GM12873 (cell line): Measurements from ENCODE around the gene LACTB.

Experiments
- TF ChIP-seq, protein P1 (sequence below): IDR thresholded peaks from 2 replicates; pipeline ENCODE4 v1.5.1; 2012; ENCODE audit warnings: low read depth, mild to moderate bottlenecking, moderate library complexity, low read length, control low read depth; ENCODE audit not compliant: insufficient read depth; ENCODE audit errors: missing control alignments

The LACTB gene

DNA sequence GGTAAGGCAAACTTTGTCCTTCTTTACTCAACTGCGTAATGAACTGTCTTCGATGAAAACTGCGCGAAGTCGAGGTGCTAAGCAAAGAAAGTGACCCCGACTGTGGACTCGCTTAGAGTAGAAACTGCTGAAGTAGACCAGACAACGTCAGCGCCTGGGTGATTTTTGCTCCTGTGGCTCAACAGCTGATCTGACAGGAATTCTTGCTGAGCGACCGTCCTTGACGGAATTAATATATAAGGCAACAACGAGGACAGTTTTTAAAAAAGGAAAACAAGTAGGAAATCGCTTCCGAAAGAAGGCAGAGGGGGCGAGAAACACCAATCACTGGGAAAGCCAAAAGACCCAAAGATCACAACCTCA is 35.1 kb downstream of the LACTB start:
- TF ChIP-seq, protein P1, sequence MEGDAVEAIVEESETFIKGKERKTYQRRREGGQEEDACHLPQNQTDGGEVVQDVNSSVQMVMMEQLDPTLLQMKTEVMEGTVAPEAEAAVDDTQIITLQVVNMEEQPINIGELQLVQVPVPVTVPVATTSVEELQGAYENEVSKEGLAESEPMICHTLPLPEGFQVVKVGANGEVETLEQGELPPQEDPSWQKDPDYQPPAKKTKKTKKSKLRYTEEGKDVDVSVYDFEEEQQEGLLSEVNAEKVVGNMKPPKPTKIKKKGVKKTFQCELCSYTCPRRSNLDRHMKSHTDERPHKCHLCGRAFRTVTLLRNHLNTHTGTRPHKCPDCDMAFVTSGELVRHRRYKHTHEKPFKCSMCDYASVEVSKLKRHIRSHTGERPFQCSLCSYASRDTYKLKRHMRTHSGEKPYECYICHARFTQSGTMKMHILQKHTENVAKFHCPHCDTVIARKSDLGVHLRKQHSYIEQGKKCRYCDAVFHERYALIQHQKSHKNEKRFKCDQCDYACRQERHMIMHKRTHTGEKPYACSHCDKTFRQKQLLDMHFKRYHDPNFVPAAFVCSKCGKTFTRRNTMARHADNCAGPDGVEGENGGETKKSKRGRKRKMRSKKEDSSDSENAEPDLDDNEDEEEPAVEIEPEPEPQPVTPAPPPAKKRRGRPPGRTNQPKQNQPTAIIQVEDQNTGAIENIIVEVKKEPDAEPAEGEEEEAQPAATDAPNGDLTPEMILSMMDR: no peak

DNA sequence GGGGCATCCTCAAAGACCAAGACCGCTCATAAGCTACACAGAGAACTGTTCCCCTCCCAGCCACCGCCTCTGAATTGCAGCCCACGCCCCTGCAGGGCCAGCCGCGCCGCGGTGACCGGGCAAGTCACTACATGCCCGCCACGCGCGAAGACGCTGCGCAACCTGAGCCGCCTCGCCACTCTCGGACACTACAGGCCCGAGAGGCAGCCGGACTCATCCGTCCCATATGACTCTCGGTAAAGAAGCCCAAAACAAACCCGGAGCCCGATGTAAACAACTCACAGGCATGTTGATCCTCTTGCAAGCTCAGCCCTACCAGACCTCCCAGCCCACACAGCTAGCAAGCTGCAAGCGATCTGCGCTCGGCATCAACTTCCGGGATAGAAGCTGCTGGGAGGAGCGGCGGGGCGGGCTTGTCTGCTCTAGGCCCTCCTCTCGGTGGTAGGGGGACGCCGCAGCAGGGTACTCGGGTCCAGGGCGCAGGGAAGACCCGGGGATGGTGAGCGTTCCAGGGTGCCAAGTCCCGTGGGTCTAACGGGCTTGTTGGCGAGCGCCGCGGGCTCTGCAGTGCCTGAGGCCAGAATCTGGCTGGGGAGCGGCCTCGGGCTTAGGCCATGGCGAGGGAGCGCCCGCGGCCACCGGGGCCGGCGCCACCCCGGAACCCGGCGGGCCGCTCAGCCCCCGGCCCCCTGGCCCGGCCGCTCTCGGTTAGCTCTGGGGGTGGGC is 35.6 kb downstream of the LACTB start, which contains the start of gene RPS27L:
RPS27L (minus strand) TSS at position 360 of the 726 bp plus-strand sequence; CDS start at position 288, 72 bp downstream.
- TF ChIP-seq, protein P1: no peak

DNA sequence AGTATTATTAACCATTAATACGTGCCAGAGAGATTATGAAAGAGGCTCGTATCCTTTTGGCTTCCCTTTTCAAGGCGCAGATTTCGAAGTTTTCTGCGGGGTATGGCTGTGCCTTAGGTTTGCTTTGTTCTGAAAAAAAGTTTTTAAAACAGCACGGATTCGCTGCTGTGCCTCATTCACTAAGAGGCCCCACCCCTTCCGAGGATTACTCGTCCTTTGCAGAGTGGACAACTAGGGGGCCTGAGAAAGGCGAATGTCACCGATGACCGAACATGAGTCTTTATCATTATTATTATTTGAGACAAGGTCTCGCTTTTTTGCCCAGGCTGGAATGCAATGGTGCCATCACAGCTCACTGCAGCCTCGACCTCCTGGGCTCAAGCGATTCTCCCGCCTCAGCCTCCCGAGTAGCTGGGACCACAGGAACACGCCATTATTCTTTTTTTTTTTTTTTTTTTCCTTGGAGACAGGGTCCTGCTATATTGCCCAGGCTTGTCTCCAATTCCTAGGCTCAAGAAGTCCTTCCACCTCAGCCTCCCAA is 36.3 kb downstream of the LACTB start:
- TF ChIP-seq, protein P1: peak; percentile 14

DNA sequence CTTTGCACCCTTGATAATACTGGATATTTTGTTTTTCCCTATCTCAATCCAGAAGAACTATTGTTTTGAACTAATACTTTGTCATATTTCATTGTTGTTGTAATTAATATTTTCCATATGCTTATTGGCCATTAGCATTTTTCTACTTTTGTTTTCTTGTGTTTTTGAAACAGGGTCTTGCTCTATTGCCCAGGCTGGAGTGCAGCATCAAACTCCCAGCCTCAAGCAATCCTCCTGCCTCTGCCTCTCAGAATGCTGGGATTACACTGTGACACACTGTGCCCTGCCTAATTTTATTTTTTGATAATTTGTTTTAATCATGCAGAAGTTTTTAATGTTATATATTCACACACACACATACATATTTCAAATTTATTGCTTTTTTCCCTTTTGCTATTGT is 39.0 kb downstream of the LACTB start:
- TF ChIP-seq, protein P1: no peak

DNA sequence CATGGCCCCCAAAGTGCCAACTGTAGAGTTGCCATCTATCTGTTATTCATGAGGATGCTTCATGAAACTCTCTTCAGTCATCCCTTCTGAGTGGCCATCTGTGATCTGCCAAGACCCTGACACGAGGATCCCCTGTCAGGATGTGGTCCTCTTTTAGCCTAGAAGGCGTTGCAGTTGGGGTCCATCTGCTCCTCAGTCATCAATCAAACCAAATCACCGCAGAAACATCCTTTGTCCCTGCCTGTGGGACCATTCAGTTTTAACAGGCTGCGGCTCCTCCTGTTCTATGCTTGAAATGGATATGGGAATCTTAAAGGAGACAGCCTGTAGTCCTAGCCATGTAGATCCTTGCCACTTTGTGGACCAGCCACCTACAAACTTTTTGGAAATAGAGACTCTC is 41.6 kb downstream of the LACTB start:
- TF ChIP-seq, protein P1: no peak

DNA sequence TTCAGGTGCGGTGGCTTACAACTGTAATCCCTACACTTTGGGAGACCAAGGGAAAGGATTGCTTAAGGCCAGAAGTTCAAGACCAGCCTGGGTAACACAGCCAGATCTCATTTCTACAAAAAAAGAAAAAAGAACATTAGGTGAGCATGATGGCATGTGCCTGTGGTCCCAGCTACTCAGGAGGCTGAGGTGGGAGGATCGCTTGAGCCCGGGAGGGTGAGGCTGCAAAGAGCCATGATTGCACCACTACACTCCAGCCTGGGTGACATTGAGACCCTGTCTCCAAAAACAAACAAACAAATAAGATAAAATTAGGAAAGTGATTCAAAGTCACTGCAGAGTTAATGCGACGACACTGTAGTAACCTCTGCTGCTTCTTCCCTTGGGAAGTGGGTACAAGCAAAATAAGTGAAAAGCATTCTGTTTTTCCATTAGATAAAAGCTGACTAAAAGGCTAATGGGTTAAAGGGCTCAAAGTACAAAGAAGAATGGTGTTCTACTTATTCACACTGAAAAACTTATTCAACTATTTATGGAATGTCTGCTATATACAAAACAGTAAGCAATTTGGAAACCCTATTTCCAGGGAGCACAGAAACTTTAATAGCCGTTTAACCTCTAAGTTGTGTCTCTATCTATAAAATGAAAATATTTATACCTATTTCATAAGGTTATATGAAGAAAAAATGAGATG is 43.7 kb downstream of the LACTB start:
- TF ChIP-seq, protein P1: no peak

DNA sequence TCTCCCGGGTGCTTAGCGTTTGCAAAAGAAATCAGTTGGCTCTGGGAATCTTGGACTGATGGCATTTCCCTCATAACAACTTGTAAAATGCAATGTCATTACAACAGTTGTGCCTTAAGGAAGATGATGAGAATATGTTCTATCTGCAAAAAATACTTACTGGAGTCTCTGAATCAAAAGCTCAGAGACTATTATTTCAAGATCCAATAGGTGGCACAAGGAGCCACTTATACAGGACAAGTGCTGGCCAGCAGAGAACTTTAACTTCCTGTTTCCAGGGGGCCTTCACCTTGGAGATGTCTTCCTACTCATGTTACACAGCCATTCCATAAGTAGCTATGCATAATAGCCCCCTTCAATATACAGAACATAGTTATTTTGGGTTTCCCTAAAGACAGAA is 44.6 kb downstream of the LACTB start:
- TF ChIP-seq, protein P1: peak; percentile 10
